GM23338 (cell line): Measurements from ENCODE around the gene IKZF3. TPM values are rescaled to one million over a fixed set of nuclear protein-coding genes. Genes with fewer than 3 reads are reported as not detected.

ENCODE experiments used
- ATAC-seq: fragments of 200-7000 bp; cut with Tn5 transposase; 3 replicates; pipeline ENCODE4 v1.9.1; 2020
- DNase-seq: peaks from one replicate; pipeline ENCODE4 v3.0.0-alpha.2; 2015; ENCODE audit warnings: low spot score
- H2AFZ ChIP-seq: fragments of 200-600 bp; sonication (generic); 2 replicates; pipeline ENCODE4 v1.8.0; 2016; ENCODE audit warnings: antibody characterized with exemption, mild to moderate bottlenecking, moderate library complexity
- H3F3A ChIP-seq: fragments of 200-600 bp; sonication (generic); replicated peaks from 2 replicates; pipeline ENCODE4 v1.8.0; 2017; ENCODE audit warnings: antibody characterized with exemption, mixed run types, low read depth
- H3K27ac ChIP-seq: fragments of 200-600 bp; sonication (generic); 2 replicates; pipeline ENCODE4 v1.6.1; 2016; ENCODE audit warnings: low read depth
- H3K27me3 ChIP-seq: fragments of 200-600 bp; sonication (generic); 2 replicates; pipeline ENCODE4 v1.8.0; 2016; ENCODE audit warnings: mild to moderate bottlenecking, mixed run types, moderate library complexity; ENCODE audit not compliant: insufficient read depth
- H3K36me3 ChIP-seq: fragments of 200-600 bp; sonication (generic); 2 replicates; pipeline ENCODE4 v1.8.0; 2016; ENCODE audit warnings: mild to moderate bottlenecking; ENCODE audit not compliant: insufficient read depth
- H3K4me1 ChIP-seq: fragments of 200-600 bp; sonication (generic); 2 replicates; pipeline ENCODE4 v1.8.0; 2016; ENCODE audit warnings: mild to moderate bottlenecking, moderate library complexity; ENCODE audit not compliant: insufficient read depth
- H3K4me2 ChIP-seq: fragments of 200-600 bp; sonication (generic); 2 replicates; pipeline ENCODE4 v1.7.1; 2017; ENCODE audit warnings: mixed run types
- H3K4me3 ChIP-seq: fragments of 200-600 bp; sonication (generic); 2 replicates; pipeline ENCODE4 v1.6.1; 2016; ENCODE audit warnings: mixed run types
- H3K79me2 ChIP-seq: fragments of 200-600 bp; sonication (generic); replicated peaks from 2 replicates; pipeline ENCODE4 v1.8.0; 2017; ENCODE audit warnings: mild to moderate bottlenecking; ENCODE audit not compliant: insufficient read depth
- H3K9me2 ChIP-seq: fragments of 200-600 bp; sonication (generic); 2 replicates; pipeline ENCODE4 v1.8.0; 2017; ENCODE audit not compliant: insufficient read depth
- H4K20me1 ChIP-seq: fragments of 200-600 bp; sonication (generic); replicated peaks from 2 replicates; pipeline ENCODE4 v1.8.0; 2017; ENCODE audit warnings: mild to moderate bottlenecking; ENCODE audit not compliant: insufficient read depth
- H3K27ac Mint-ChIP-seq: 2 replicates; pipeline ENCODE4 v1.8.0; 2020; ENCODE audit warnings: inconsistent platforms, mild to moderate bottlenecking, moderate library complexity, mixed read lengths
- H3K27me3 Mint-ChIP-seq: 3 replicates; pipeline ENCODE4 v1.8.0; 2022; ENCODE audit warnings: low read depth, mild to moderate bottlenecking, moderate library complexity, mixed read lengths, inconsistent platforms; ENCODE audit not compliant: insufficient read depth, poor library complexity
- H3K36me3 Mint-ChIP-seq: 3 replicates; pipeline ENCODE4 v1.8.0; 2021; ENCODE audit warnings: low read depth, mild to moderate bottlenecking, inconsistent platforms, moderate library complexity, mixed read lengths
- H3K4me1 Mint-ChIP-seq: 3 replicates; pipeline ENCODE4 v1.8.0; 2020; ENCODE audit warnings: mild to moderate bottlenecking, inconsistent platforms, mixed read lengths
- H3K4me3 Mint-ChIP-seq: 3 replicates; pipeline ENCODE4 v1.8.0; 2021; ENCODE audit warnings: moderate library complexity, mild to moderate bottlenecking, inconsistent platforms, mixed read lengths
- H3K9me3 Mint-ChIP-seq: 3 replicates; pipeline ENCODE4 v1.8.0; 2020; ENCODE audit warnings: moderate library complexity, mild to moderate bottlenecking, inconsistent platforms, mixed read lengths
- ETS1 ChIP-seq: IDR thresholded peaks from 2 replicates; pipeline ENCODE4 v1.6.1; 2016; ENCODE audit warnings: antibody characterized with exemption
- EZH2 ChIP-seq: fragments of 200-600 bp; sonication (generic); IDR thresholded peaks from one replicate; pipeline ENCODE4 v1.8.0; 2017; ENCODE audit warnings: antibody characterized with exemption, mild to moderate bottlenecking, low read depth; ENCODE audit not compliant: unreplicated experiment
- JUNB ChIP-seq: IDR thresholded peaks from one replicate; pipeline ENCODE4 v1.6.1; 2016; ENCODE audit warnings: antibody characterized with exemption; ENCODE audit not compliant: unreplicated experiment
- POLR2AphosphoS5 ChIP-seq: IDR thresholded peaks from 2 replicates; pipeline ENCODE4 v1.6.1; 2016; ENCODE audit warnings: antibody characterized with exemption, low read depth
- STAT1 ChIP-seq: IDR thresholded peaks from one replicate; pipeline ENCODE4 v1.6.1; 2016; ENCODE audit warnings: antibody characterized with exemption; ENCODE audit not compliant: unreplicated experiment
- polyA plus RNA-seq: library from polyadenylated mRNA; unstranded; fragments of >200 nt; fragmentation: Nextera tagmentation; extraction: Ambion mirVana; gene quantifications from 2 replicates; pipeline ENCODE4 v1.2.1, GENCODE V29; 2016
- total RNA-seq: library from RNA; depleted of rRNA; stranded (reverse); fragments of >200 nt; shearing (Covaris generic); gene quantifications from 2 replicates; pipeline ENCODE4 v1.2.3, GENCODE V29; 2014
- TF ChIP-seq, protein P1 (sequence below): fragments of 250-450 bp; sonication (Bioruptor Pico); IDR thresholded peaks from 2 replicates; pipeline ENCODE4 v1.5.0; 2020; ENCODE audit warnings: mild to moderate bottlenecking, moderate library complexity
- TF ChIP-seq, protein P2 (sequence below): IDR thresholded peaks from one replicate; pipeline ENCODE4 v1.6.1; 2018; ENCODE audit warnings: antibody characterized with exemption; ENCODE audit not compliant: unreplicated experiment

Gene IKZF3
- total and polyA plus RNA-seq, 2 experiments from 2014 or later = 0.11 to 0.76 TPM

DNA sequence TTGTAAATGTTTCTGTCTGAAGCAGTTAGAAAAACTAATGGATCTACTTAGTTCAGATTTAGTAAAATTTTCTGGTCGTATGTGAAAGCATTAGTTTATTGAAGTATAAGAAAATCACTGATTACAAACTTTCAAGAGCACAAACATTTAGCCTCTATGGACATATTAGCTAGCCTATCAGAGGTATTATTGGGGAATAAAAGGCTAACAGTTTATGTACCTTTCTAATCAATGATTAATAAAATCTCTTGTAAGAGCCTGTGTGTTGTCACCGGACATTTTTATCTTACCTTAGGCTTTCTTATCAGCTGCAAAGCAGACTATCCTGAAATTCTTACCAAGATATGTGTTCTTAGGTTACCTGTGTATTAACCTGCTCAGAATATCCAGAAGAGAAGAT lies 25.1 kb upstream of the IKZF3 start (continued):
- TF ChIP-seq, protein P1, sequence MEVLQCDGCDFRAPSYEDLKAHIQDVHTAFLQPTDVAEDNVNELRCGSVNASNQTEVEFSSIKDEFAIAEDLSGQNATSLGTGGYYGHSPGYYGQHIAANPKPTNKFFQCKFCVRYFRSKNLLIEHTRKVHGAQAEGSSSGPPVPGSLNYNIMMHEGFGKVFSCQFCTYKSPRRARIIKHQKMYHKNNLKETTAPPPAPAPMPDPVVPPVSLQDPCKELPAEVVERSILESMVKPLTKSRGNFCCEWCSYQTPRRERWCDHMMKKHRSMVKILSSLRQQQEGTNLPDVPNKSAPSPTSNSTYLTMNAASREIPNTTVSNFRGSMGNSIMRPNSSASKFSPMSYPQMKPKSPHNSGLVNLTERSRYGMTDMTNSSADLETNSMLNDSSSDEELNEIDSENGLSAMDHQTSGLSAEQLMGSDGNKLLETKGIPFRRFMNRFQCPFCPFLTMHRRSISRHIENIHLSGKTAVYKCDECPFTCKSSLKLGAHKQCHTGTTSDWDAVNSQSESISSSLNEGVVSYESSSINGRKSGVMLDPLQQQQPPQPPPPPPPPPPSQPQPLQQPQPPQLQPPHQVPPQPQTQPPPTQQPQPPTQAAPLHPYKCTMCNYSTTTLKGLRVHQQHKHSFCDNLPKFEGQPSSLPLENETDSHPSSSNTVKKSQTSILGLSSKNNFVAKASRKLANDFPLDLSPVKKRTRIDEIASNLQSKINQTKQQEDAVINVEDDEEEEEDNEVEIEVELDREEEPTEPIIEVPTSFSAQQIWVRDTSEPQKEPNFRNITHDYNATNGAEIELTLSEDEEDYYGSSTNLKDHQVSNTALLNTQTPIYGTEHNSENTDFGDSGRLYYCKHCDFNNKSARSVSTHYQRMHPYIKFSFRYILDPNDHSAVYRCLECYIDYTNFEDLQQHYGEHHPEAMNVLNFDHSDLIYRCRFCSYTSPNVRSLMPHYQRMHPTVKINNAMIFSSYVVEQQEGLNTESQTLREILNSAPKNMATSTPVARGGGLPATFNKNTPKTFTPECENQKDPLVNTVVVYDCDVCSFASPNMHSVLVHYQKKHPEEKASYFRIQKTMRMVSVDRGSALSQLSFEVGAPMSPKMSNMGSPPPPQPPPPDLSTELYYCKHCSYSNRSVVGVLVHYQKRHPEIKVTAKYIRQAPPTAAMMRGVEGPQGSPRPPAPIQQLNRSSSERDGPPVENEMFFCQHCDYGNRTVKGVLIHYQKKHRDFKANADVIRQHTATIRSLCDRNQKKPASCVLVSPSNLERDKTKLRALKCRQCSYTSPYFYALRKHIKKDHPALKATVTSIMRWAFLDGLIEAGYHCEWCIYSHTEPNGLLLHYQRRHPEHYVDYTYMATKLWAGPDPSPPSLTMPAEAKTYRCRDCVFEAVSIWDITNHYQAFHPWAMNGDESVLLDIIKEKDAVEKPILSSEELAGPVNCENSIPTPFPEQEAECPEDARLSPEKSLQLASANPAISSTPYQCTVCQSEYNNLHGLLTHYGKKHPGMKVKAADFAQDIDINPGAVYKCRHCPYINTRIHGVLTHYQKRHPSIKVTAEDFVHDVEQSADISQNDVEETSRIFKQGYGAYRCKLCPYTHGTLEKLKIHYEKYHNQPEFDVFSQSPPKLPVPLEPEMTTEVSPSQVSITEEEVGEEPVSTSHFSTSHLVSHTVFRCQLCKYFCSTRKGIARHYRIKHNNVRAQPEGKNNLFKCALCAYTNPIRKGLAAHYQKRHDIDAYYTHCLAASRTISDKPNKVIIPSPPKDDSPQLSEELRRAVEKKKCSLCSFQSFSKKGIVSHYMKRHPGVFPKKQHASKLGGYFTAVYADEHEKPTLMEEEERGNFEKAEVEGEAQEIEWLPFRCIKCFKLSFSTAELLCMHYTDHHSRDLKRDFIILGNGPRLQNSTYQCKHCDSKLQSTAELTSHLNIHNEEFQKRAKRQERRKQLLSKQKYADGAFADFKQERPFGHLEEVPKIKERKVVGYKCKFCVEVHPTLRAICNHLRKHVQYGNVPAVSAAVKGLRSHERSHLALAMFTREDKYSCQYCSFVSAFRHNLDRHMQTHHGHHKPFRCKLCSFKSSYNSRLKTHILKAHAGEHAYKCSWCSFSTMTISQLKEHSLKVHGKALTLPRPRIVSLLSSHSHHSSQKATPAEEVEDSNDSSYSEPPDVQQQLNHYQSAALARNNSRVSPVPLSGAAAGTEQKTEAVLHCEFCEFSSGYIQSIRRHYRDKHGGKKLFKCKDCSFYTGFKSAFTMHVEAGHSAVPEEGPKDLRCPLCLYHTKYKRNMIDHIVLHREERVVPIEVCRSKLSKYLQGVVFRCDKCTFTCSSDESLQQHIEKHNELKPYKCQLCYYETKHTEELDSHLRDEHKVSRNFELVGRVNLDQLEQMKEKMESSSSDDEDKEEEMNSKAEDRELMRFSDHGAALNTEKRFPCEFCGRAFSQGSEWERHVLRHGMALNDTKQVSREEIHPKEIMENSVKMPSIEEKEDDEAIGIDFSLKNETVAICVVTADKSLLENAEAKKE = no peak

- Histone ChIP-seq H2AFZ (no peak overlapping the region), H3F3A (no peaks in the 10 kb centered on the region), H3K4me3 (no peak overlapping the region), H3K79me2 (no peaks in the 10 kb centered on the region), H3K4me1 (no peaks in the 10 kb centered on the region), H3K9me2 (no peaks in the 10 kb centered on the region), H4K20me1 (no peaks in the 10 kb centered on the region), H3K27me3 (no peaks in the 10 kb centered on the region), H3K4me2 (no peak overlapping the region), H3K36me3 (no peaks in the 10 kb centered on the region), H3K27ac (no peak overlapping the region)
- DNase-seq (no peak), ATAC-seq (no peak)
- Mint-ChIP-seq H3K27ac (no peak overlapping the region), H3K4me3 (no peak overlapping the region), H3K27me3 (peaks cover 4% of the 10 kb centered on the region), H3K9me3 (no peaks in the 10 kb centered on the region), H3K4me1 (no peaks in the 10 kb centered on the region), H3K36me3 (no peaks in the 10 kb centered on the region)
- TF ChIP-seq JUNB (no peak), POLR2AphosphoS5 (no peak), STAT1 (no peak), EZH2 (no peak), ETS1 (no peak)
- TF ChIP-seq, protein P2, sequence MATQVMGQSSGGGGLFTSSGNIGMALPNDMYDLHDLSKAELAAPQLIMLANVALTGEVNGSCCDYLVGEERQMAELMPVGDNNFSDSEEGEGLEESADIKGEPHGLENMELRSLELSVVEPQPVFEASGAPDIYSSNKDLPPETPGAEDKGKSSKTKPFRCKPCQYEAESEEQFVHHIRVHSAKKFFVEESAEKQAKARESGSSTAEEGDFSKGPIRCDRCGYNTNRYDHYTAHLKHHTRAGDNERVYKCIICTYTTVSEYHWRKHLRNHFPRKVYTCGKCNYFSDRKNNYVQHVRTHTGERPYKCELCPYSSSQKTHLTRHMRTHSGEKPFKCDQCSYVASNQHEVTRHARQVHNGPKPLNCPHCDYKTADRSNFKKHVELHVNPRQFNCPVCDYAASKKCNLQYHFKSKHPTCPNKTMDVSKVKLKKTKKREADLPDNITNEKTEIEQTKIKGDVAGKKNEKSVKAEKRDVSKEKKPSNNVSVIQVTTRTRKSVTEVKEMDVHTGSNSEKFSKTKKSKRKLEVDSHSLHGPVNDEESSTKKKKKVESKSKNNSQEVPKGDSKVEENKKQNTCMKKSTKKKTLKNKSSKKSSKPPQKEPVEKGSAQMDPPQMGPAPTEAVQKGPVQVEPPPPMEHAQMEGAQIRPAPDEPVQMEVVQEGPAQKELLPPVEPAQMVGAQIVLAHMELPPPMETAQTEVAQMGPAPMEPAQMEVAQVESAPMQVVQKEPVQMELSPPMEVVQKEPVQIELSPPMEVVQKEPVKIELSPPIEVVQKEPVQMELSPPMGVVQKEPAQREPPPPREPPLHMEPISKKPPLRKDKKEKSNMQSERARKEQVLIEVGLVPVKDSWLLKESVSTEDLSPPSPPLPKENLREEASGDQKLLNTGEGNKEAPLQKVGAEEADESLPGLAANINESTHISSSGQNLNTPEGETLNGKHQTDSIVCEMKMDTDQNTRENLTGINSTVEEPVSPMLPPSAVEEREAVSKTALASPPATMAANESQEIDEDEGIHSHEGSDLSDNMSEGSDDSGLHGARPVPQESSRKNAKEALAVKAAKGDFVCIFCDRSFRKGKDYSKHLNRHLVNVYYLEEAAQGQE = no peak
Observed at GRCh38 chr17:39887078-39887477, 23.0 kb upstream of the IKZF3 start.
